Tibial nerve (tissue), 3 donors: ENCODE data around the gene NT5C3B.

ENCODE experiments used
- POLR2A ChIP-seq, 2 donors: fragments of 450-650 bp; IDR thresholded peaks; one replicate each; pipeline ENCODE4 v1.6.1; 2017; ENCODE audit warnings: antibody characterized with exemption in 2 of 2, mild to moderate bottlenecking in 2 of 2, moderate library complexity in 2 of 2
- TF ChIP-seq, protein P1 (sequence below), 5 experiments: fragments of 200-600 bp in 3 of 5; fragments of 450-650 bp in 2 of 5; sonication (generic) in 3 of 5; IDR thresholded peaks; one replicate each; pipeline ENCODE4 v1.5.1; 2016 to 2019; ENCODE audit warnings: antibody characterized with exemption in 5 of 5, mild to moderate bottlenecking in 3 of 5, moderate library complexity in 2 of 5

DNA sequence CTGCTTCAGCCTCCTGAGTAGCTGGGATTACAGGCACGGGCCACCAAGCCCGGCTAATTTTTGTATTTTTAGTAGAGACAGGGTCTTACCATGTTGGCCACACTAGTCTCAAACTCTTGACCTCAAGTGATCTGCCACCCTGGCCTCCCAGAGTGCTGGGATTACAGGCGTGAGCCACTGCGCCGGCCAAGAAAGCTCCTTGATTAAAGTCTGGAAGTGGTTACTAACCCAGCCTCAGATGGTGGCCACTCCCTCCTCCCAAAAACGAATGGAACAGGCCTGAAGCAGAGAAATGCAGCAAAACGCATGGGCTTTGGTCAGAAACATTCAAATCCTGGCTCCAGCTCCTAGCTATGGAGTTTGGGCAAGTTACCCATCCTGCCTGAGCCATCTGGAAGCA is 11.9 kb downstream of the NT5C3B start:
- no peak for TF ChIP-seq POLR2A (IDR thresholded peaks at IDR 0.05)
- TF ChIP-seq, protein P1, sequence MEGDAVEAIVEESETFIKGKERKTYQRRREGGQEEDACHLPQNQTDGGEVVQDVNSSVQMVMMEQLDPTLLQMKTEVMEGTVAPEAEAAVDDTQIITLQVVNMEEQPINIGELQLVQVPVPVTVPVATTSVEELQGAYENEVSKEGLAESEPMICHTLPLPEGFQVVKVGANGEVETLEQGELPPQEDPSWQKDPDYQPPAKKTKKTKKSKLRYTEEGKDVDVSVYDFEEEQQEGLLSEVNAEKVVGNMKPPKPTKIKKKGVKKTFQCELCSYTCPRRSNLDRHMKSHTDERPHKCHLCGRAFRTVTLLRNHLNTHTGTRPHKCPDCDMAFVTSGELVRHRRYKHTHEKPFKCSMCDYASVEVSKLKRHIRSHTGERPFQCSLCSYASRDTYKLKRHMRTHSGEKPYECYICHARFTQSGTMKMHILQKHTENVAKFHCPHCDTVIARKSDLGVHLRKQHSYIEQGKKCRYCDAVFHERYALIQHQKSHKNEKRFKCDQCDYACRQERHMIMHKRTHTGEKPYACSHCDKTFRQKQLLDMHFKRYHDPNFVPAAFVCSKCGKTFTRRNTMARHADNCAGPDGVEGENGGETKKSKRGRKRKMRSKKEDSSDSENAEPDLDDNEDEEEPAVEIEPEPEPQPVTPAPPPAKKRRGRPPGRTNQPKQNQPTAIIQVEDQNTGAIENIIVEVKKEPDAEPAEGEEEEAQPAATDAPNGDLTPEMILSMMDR (IDR thresholded peaks at IDR 0.05) = no peak
